GM12875 (cell line): Measurements from ENCODE around the gene HOXC12.

Source experiments
- H3K4me3 ChIP-seq: one replicate; pipeline ENCODE4 v1.5.1; 2011; ENCODE audit warnings: low read depth, low read length, control low read depth
- CTCF ChIP-seq: IDR thresholded peaks from 2 replicates; pipeline ENCODE4 v1.5.1; 2011; ENCODE audit warnings: low read depth, mild to moderate bottlenecking, control low read depth, inconsistent platforms, low read length, moderate library complexity, borderline replicate concordance; ENCODE audit not compliant: insufficient read depth

Gene HOXC12

GRCh38 chr12:53998900-53999236 lies 44.2 kb downstream of the HOXC12 start:
- H3K4me3 ChIP-seq = no peak overlapping the region

GRCh38 chr12:53999559-54000115 lies 44.9 kb downstream of the HOXC12 start:
- H3K4me3 ChIP-seq = no peak overlapping the region
- no peak for TF ChIP-seq CTCF

More at GRCh38 chr12:53998900-53999236, 44.2 kb downstream of the HOXC12 start:
- TF ChIP-seq CTCF = no peak

GRCh38 chr12:54000116-54001114 lies 45.7 kb downstream of the HOXC12 start, which contains the start of gene HOXC9:
HOXC9 (plus strand) TSS chr12:54000161; CDS start chr12:54000189, 28 bp downstream.
- H3K4me3 ChIP-seq = no peak within 1 kb of the TSS
- TF ChIP-seq CTCF = no peak

GRCh38 chr12:54001283-54002187 lies 46.8 kb downstream of the HOXC12 start:
- no peak for TF ChIP-seq CTCF
- no peak overlapping the region for H3K4me3 ChIP-seq

GRCh38 chr12:54002278-54002914 lies 47.7 kb downstream of the HOXC12 start:
- H3K4me3 ChIP-seq = no peak overlapping the region
- TF ChIP-seq CTCF = no peak

GRCh38 chr12:54002915-54003389 lies 48.2 kb downstream of the HOXC12 start:
- no peak overlapping the region for H3K4me3 ChIP-seq
- no peak for TF ChIP-seq CTCF
